Umbilical cord (tissue), 2 donors: ENCODE measurements around the gene FARP1. TPM values are rescaled to one million over a fixed set of nuclear protein-coding genes. Genes with fewer than 3 reads are reported as not detected.

Source experiments
- DNase-seq: peaks from one replicate; pipeline ENCODE4 v3.0.0-alpha.2; 2015; ENCODE audit warnings: low spot score
- total RNA-seq: library from RNA; depleted of rRNA; stranded (reverse); fragments of >200 nt; gene quantifications from one replicate; pipeline ENCODE4 v1.2.3, GENCODE V29; 2014; ENCODE audit warnings: low replicate concordance; ENCODE audit not compliant: insufficient read depth

The FARP1 gene
- total RNA-seq, 1 donor from 2014 or later: 56.6 TPM

DNA sequence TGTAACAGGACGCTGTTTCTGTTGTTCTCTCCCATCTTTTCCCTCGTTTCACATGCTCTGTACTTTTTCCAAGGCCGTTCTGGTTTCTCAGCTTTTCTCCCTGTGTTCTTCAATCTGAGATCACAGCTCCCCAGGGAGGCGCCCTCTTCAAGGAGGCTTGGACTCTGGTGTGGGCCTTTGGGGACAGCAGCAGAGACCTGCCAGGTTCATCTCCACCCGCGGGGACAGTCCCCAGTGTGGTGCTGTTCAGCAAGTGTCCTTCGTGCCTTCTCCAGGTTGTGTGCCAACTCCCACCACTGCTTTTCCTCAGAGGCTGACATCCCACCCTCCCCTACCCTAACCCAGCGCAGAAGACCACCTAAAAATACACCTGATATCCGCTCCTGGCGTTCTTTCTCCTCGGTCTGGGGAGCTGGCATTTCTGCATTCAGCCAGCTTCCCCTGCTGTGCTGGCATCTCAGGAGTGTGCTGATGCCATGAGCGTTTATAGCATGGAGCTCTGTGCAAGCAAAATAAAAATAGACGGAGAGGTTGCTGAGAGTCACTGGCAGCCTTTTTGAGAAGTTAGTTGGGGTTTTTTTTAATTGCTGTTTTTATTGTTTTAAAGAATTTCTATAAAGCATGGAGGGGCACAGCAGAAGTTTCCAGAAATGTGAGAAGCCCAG is 284.6 kb downstream of the FARP1 start:
- DNase-seq: no peak

DNA sequence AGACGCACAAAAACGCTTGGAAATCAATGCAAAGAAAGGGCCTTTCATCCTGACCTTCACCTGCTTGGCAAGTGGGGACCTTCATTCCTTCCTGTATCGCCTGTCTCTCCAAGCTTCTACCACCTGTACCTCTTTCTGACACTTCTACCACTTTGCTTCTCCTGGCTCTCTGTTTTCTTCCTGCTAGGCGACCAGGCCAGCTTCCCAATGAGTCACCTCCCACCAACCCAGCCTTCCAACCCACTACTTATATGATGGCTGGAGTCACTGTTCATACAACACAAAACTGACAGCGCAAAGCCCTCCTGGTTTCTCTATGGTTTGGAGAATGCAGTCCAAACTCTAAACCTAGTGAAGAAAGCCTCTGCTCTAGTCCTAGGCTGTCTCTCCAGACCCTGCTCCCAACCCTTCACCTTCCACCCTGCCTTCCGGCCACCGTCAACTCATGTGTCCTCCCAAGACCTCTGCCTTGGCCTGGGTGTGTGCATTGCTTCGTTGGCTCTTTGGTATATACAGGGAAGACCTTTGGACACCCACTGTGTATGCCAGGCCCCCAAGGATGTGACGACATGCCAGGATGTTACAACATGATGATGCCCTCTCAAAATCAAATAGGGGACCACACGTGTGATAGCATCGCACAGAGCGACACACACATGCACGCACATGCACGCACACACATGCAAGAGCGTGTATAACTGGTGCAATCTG is 285.5 kb downstream of the FARP1 start:
- no peak for DNase-seq

DNA sequence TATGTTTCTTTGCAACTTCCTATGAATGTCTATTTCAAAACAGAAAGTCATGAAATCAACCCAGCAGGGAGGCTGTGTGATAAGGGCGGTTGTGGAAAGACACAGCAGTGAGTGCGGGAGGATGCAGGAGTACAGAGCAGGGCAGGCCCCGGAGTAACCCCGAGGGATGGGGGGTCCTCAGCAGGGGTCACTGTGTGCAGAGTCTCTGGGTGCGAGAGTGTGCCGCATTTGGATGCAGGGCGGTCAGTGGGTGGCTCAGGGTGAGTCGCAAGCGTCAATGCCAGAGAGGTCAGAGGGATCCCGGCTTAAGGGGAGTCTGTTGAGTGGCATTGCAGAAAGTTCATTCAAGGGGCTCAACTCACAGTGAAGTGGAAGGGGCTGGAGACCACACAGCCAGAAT is 286.2 kb downstream of the FARP1 start:
- DNase-seq: no peak

GRCh38 chr13:98429531-98429930 is 286.6 kb downstream of the FARP1 start:
- DNase-seq: no peak

- DNase-seq: no peak
Measured at GRCh38 chr13:98429977-98430736, 287.3 kb downstream of the FARP1 start.

- no peak for DNase-seq
Measured at GRCh38 chr13:98432638-98433037, 289.7 kb downstream of the FARP1 start.

GRCh38 chr13:98433654-98434053 is 290.8 kb downstream of the FARP1 start:
- no peak for DNase-seq

DNA sequence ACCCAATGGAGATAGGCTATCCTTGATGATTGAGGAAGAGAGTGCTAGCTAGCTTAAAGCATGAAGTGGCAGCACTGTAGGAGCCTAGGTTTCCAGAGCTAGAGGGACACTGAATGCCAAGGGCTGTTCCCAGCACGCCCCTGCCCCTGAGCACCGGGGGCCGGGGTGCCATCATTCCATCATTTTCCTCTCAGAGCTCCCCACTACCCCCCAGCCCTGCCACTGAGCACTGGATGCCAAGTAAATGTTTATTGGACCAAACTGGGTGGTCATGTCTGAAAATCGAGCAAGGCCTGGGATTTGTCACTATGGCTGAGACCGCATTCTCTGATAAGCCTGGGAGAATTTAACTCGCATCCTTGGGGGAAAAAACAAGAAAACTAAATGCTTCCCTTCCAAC is 291.2 kb downstream of the FARP1 start:
- DNase-seq: no peak

DNA sequence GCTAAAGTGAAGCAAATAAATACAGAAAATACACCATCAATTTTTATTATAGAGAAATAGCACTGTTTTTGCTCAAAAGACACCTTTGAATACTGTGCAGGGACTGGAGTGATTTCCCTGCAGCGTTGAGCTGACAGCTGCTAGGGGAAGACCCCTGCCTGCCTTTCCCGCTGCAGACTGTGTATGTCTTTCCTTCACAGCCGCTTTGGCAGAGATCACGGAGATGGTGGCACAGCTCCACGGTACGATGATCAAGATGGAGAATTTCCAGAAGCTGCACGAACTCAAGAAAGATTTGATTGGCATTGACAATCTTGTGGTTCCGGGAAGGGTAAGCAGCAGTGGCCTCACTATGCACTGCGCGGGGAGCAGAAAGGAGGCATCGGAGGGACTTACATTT is 292.5 kb downstream of the FARP1 start:
- DNase-seq: no peak

GRCh38 chr13:98436233-98436910 is 293.5 kb downstream of the FARP1 start:
- DNase-seq: no peak

DNA sequence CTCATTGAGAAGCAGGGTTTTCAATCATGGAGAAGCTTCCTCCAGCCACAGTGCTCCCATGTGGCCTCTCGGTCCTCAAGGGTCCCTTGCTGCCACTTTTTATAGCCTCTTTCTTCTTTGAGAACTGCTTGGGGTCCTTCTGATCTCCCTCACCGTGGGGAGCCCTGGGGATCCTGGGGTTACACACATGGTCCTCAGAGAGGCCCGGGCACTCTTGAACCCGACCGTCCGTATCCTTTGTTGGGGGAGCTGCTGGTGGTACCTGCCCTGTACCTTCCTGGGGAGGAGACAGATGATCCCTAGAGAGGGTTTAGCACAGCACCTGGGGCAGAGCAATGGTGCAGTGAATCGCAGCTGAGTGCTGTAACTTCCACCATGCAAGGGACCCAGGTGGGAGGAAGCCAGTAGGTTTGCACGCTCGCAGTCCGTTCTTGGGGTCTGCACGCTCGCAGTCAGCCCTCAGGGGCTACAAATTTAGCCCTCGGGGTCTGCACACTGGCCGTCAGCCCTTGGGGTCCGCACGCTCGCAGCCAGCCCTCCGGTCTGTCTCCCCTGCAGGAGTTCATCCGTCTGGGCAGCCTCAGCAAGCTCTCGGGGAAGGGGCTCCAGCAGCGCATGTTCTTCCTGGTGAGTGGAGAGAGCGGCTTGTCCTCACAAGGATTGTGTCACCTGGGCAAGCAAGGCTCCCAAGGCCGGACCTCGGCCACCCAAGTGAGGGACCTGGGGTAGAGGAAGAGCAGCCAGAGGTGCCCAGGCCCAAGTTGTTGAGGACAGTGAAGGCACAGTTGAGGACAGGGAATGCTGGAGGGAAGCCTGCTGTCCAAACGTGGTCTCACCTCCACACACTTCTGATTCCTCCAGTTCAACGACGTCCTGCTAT is 295.6 kb downstream of the FARP1 start:
- no peak for DNase-seq

DNA sequence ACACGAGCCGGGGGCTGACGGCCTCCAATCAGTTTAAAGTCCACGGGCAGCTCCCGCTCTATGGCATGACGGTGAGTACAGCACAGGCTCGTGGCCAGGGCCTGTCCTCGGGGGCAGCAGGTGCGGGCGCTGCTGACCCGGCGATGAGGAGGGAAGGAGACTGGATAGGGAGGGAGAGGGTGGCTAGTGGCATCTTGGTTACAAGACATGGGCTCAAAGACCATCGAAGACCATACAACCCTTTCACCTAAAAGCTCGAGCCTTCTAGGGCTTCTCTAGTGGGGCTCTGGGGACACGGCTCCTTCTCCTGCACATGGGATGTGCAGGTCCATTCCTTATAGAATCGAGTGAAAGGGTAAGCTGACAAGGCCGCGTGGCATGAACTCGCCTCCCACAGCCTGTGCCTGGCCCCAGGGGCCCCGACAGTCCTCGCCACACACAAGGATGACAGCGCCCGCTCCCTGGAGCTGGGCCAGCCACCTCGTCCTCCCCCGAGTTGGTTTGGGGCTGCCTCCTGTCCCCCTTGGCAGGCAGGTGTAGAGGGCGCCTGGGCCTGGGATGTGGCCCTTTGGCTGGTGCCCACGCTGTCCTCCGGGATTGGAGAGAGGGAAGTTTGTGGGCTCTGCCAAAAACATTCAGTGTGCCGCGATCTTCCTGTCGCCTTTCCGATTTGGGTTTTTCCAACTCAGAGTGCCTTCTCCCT is 296.4 kb downstream of the FARP1 start:
- no peak for DNase-seq

DNA sequence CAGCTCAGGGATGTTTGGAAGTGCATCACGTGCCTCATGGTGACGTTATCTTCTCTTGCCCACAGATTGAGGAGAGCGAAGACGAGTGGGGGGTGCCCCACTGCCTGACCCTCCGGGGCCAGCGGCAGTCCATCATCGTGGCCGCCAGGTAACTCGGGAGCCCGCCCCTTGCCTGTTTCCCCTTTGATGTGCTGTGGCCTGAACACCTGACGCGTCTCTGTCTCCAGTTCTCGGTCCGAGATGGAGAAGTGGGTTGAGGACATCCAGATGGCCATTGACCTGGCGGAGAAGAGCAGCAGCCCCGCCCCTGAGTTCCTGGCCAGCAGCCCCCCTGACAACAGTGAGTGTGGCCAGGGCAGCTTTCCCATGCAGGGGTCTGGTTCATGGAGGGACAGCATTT is 297.0 kb downstream of the FARP1 start:
- no peak for DNase-seq

DNA sequence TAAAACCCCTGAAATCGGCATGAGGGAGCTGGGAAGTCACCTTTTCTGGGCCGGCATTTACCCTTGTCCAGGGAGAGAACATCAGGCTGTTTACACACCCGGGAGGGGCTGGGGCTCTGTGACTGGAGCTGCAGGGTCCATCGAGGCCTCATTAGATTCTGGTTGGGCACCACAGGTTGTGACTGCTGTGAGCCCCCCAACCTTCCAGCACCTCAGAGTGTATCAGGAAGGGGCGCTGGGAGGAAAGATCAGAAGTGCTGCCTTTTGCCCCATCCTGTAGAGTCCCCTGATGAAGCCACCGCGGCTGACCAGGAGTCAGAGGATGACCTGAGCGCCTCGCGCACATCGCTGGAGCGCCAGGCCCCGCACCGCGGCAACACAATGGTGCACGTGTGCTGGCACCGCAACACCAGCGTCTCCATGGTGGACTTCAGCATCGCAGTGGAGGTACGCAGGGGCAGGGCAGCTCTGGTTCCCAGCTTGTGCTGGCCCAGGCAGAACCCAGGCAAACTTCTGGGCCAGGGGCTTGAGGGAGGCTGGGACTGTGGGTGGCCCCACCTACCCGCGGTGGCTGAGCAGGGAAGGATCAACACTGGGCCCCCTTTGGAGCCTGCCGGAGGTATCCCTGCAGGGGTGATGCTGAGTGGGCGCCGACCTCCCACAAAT is 297.6 kb downstream of the FARP1 start:
- no peak for DNase-seq

GRCh38 chr13:98441056-98441676 is 298.3 kb downstream of the FARP1 start:
- DNase-seq: no peak

GRCh38 chr13:98442391-98443230 is 299.7 kb downstream of the FARP1 start:
- no peak for DNase-seq

DNA sequence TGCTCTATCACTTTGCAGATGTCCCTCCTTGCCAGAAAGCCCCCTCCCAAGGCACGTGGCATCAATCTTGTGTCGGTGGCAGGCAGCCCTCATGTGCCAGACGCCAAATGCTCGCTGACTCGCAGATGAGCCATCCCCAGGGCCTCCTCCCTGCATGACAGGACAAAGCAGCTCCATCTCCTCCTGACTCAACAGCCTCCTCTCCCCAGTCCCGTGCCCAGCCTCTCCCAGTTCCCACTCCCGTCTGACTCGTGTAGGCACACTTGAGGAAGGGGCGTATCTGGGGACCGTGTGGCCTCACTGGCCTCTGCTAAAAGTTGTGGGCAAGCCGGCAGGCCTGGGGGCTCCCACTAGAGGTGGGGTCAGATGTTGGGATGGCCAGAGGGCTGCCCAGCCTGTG is 300.4 kb downstream of the FARP1 start:
- no peak for DNase-seq

DNA sequence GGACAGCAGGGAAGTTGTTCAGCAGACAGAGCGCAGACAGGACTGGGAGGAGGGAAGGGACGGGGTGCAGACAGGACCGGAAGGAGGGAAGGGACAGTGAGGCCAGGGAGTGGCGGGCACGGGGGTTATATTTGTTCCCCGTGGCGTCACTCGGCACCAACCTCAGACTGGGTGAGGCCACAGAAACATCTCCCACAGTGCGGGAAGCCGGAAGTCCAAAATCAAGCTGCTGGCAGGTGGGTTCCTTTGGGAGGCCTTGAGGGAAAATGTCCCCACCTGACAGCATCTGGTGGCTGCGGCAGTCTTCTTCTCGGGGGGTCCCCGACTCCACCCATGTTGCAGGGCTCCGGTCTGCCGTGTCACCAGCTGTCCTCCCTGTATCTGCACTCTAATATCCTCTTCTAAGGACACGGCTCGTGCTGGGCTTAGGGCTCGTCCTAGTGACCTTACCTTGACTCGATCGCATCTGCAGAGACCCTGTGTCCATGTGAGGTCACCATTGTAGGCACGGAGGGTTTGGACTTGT is 301.0 kb downstream of the FARP1 start:
- no peak for DNase-seq
